ENCODE measurements around the gene TLNRD1. TPM values are rescaled to one million over a fixed set of nuclear protein-coding genes. Genes with fewer than 3 reads are reported as not detected.

TLNRD1 gene
- total RNA-seq, 2 experiments from 2014 or later = 28.6 to 34.2 TPM

DNA sequence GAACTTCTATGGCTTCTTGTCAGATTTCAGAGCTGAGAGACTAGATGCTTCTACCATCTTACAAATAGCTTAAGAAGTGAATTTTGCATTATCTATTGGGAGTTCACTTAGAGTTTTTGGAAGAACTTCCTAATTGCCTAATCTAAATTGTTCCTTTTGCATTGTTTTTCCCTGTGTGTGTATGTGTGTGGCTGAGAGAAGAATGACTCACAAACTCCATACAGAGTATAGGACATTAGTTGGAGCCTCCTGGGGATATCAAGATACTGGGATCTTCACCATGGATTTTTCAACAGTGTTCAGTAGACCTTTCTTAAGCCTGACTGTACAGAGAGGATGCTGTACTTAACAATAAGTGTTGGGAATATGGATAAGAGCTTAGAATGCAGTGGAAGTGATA, 10.9 kb downstream of the TLNRD1 start:
- H3K27ac Mint-ChIP-seq = no peak overlapping the region
- H3K9me3 Mint-ChIP-seq = no peaks in the 10 kb centered on the region
- POLR2A ChIA-PET = no interaction called here
- CTCF ChIA-PET = no interaction called here
- no peak overlapping the region for H3K4me3 Mint-ChIP-seq
- H3K36me3 Mint-ChIP-seq (ENCODE audit: low read depth) = peaks cover 12% of the 10 kb centered on the region
- DNase-seq = no peak
- peaks cover 29% of the 10 kb centered on the region for H3K4me1 Mint-ChIP-seq
- no peaks in the 10 kb centered on the region for H3K27me3 Mint-ChIP-seq

DNA sequence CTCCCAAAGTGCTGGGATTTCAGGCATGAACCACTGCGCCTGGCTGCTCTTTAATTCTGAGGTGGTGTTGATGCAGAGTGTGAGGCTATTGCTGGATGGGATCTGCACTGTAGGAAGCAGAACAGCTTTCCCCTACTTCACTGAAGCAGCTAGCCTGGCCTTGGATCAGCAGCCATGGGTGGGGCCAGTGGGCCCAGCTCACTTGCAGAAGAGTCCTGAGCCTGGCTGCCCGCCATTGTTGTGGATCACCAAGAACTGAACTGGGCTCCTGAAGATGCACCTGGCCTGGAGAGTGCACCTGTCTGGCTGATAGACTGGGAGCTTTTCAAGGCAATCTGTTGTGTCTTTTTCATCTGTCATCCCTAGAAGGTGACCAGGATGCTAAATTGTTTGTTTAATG, 11.9 kb downstream of the TLNRD1 start:
- Mint-ChIP-seq H3K4me1 (peaks cover 21% of the 10 kb centered on the region), H3K27me3 (no peaks in the 10 kb centered on the region), H3K9me3 (no peaks in the 10 kb centered on the region), H3K27ac (no peak overlapping the region), H3K4me3 (no peak overlapping the region), H3K36me3 (ENCODE audit: low read depth) (peaks cover 6% of the 10 kb centered on the region)
- ChIA-PET CTCF (no interaction called here), POLR2A (no interaction called here)
- DNase-seq = no peak

DNA sequence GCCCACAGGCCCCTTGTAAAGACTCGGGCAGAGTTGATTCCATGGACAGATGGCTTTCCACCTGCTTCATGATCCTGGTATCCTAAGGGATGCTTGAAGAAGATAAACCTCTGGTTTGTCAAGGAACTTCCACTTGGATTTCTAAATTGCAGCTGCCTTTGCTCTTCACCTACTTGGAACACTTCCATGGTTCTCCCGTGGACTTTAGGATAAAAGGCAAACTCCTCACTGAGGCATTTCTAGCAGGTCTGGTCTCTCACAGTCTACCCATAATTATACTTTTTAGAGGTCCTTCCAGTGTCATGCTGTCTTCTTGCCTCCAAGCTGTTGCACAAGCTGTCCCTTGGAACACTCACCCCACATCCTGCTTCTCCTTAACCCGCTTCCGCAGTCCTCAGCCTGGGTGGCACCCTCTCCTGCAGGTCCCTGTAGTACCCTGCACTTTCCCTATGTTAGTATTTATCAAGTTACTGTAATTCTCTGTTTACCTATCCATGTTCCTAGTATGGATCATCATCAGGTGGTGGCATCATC, 12.7 kb downstream of the TLNRD1 start:
- no peak overlapping the region for H3K4me3 Mint-ChIP-seq
- no peaks in the 10 kb centered on the region for H3K27me3 Mint-ChIP-seq
- peaks cover 13% of the 10 kb centered on the region for H3K4me1 Mint-ChIP-seq
- ChIA-PET POLR2A (no interaction called here), CTCF (interaction anchor here (0.6 kb wide), 1 partner anchor 1157 kb away, joined by 3 read pairs; no protein-coding TSS in a partner anchor)
- no peak overlapping the region for H3K27ac Mint-ChIP-seq
- H3K9me3 Mint-ChIP-seq = no peaks in the 10 kb centered on the region
- H3K36me3 Mint-ChIP-seq (ENCODE audit: low read depth) = peaks cover 6% of the 10 kb centered on the region
- DNase-seq = no peak

DNA sequence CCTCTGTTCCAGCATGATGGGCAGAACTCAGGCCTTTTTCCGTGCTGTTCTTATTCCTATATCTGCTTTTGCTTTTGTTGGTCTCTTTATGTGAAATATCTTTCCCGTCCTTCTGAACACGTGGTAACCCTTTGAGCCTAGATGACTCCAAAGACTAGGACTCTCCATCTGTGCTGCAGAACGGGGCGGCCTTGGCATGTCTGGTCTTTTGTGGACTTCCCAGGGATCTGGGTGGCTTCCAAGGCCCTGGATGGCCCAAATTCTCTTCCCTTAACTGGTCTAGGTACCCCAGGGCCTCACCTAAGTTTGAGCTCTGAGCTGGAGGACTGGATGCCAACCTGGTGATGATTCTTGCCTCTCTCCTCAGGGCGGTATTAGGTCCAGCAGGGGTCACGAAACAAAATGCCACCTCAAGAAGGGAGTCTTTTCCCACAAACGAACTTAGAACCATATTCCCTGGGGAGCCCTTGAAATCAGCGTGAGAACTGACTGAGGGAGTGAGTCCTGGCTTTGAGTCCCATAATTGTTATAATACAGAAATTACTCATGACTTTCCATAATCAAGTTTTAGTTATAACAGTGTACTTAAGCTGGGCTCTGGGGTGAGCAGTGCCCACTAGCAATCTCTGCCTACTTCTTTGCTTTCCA, 13.8 kb downstream of the TLNRD1 start:
- H3K9me3 Mint-ChIP-seq = no peaks in the 10 kb centered on the region
- H3K4me3 Mint-ChIP-seq = no peak overlapping the region
- ChIA-PET CTCF (interaction anchor here (0.6 to 1.3 kb wide), 3 partner anchors 9 to 92 kb away, joined by 3 to 4 read pairs (median 4); no protein-coding TSS in a partner anchor), POLR2A (interaction anchor here (0.7 kb wide), 1 partner anchor 543 kb away, joined by 4 read pairs; no protein-coding TSS in a partner anchor)
- peaks cover 6% of the 10 kb centered on the region for H3K36me3 Mint-ChIP-seq (ENCODE audit: low read depth)
- no peak overlapping the region for H3K27ac Mint-ChIP-seq
- H3K27me3 Mint-ChIP-seq = no peaks in the 10 kb centered on the region
- peaks cover 6% of the 10 kb centered on the region for H3K4me1 Mint-ChIP-seq
- no peak for DNase-seq

DNA sequence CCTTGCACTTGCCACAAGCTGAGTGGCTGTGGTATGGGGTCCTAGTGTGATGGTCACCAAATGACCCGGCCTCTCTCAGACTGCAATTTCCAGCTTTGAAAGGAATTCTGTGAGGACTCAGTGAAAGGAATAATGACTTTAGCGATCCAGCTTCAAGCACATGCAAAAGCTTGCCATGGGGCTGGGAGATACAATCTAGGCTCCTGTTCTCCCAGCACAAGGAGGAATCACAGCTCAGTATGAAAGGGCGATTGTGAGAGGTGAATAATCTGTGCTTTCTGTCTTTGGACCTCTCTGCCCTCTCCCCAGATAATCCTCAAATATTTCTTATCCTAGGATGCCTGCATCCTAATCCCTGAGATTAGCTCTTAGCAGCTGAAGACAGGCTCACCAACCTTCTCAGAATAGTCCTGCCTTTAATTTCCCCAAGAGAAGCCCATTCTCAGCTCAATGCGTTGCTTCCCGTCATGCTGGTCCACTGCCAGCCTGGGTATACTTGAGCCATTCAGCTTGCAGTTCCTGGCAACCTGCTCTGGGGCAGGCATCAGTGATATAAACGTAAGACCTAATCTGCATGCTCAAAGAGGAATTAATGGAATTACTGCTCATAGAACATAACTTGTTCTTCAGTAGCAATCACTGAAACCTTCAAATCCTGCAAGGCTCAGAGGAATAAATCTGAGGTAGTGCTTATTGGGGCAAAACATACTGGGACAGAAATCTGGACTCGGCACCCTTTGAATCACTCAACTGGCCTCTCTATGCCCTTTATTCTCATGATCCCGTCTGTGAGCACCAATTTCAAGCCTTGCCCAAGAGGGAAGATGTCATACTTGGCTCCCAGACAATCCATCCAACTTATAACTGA, 15.1 kb downstream of the TLNRD1 start:
- CTCF ChIA-PET = interaction anchor here (1.3 kb wide), 1 partner anchor 8 kb away, joined by 4 read pairs; no protein-coding TSS in a partner anchor
- Mint-ChIP-seq H3K36me3 (ENCODE audit: low read depth) (no peaks in the 10 kb centered on the region), H3K27ac (no peak overlapping the region), H3K9me3 (no peaks in the 10 kb centered on the region), H3K4me3 (no peak overlapping the region), H3K4me1 (no peaks in the 10 kb centered on the region), H3K27me3 (no peaks in the 10 kb centered on the region)
- POLR2A ChIA-PET = no interaction called here
- DNase-seq = no peak

DNA sequence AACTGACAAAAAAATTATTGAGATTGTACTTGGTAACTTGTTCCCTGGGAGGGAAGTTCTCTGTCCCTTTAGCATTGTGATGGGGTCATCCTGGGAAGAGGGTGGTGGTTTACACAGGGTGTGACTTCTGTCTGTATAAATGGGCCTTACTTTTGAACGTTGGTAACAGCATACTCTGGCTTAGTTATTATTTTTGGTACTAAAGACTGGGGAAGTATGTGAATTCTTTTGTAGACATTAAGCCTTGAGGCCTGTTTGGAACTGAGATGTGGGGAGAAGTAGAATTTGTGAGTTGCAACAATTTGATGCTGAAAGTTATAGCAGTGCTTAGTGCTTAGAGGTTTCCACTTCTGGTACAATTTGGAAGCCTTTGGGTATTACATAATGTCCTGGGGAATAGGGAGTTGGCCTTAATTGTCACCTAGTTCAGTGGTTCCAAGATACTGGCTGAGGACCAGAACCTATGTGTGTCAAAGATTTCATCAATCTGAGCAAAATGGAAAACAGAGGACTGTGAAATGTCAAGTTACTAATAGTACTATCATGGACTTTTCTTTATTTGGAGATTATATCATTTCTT, 15.9 kb downstream of the TLNRD1 start:
- no peaks in the 10 kb centered on the region for H3K4me1 Mint-ChIP-seq
- no peak for DNase-seq
- ChIA-PET CTCF (no interaction called here), POLR2A (no interaction called here)
- H3K4me3 Mint-ChIP-seq = no peak overlapping the region
- no peaks in the 10 kb centered on the region for H3K9me3 Mint-ChIP-seq
- H3K36me3 Mint-ChIP-seq (ENCODE audit: low read depth) = peaks cover 1% of the 10 kb centered on the region
- H3K27ac Mint-ChIP-seq = no peak overlapping the region
- H3K27me3 Mint-ChIP-seq = no peaks in the 10 kb centered on the region

DNA sequence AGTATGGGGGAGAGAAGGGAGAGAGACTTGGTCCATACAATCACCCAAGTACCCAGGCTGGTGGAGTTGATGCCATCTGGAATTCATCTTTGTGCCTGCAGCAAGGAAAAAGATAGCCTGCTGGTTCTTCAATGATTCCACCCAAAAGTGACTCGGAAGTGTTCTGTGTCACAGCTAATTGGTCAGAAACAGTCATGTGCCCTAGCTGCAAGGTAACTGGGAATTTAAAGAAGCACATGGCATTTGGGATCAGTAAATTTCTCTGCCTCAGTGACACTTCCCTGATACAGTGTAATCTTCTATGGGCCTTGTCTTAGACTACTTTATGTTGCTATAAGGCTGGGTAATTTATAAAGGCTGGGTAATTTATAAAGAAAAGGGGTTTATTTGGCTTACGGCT, 17.5 kb downstream of the TLNRD1 start:
- peaks cover 1% of the 10 kb centered on the region for H3K36me3 Mint-ChIP-seq (ENCODE audit: low read depth)
- POLR2A ChIA-PET = no interaction called here

DNA sequence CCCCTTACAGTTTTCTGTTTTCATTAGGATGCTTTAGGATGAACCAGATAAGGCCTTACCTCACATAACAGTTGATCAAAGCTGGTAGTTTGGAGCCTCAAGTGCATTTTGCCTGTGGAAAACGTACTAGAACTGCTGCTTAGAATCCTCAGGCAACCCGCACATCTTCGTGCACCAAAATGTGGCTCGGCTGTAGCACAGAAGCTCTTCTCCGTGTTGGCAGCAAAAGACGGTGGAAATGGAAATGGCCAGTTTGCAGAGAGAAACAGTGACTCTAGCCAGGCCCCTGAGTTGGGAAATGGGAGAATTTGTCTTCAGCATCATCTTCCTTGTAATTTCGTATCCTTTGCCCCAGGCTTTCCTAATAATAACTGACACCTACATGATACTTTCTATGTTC, 20.6 kb downstream of the TLNRD1 start:
- POLR2A ChIA-PET = no interaction called here
- peaks cover 1% of the 10 kb centered on the region for H3K36me3 Mint-ChIP-seq (ENCODE audit: low read depth)
- CTCF ChIA-PET = interaction anchor here (0.9 kb wide), 1 partner anchor 21 kb away, joined by 3 read pairs; the partner anchor contains the start of gene TLNRD1

More for the DNA sequence above, 17.5 kb downstream of the TLNRD1 start:
- DNase-seq = no peak
- H3K9me3 Mint-ChIP-seq = no peaks in the 10 kb centered on the region
- CTCF ChIA-PET = interaction anchor here (1.0 to 1.1 kb wide), 2 partner anchors 16 to 20 kb away, joined by 3 to 4 read pairs; no protein-coding TSS in a partner anchor
- no peak overlapping the region for H3K27ac Mint-ChIP-seq
- no peaks in the 10 kb centered on the region for H3K27me3 Mint-ChIP-seq
- H3K4me1 Mint-ChIP-seq = peaks cover 1% of the 10 kb centered on the region
- no peak overlapping the region for H3K4me3 Mint-ChIP-seq

DNA sequence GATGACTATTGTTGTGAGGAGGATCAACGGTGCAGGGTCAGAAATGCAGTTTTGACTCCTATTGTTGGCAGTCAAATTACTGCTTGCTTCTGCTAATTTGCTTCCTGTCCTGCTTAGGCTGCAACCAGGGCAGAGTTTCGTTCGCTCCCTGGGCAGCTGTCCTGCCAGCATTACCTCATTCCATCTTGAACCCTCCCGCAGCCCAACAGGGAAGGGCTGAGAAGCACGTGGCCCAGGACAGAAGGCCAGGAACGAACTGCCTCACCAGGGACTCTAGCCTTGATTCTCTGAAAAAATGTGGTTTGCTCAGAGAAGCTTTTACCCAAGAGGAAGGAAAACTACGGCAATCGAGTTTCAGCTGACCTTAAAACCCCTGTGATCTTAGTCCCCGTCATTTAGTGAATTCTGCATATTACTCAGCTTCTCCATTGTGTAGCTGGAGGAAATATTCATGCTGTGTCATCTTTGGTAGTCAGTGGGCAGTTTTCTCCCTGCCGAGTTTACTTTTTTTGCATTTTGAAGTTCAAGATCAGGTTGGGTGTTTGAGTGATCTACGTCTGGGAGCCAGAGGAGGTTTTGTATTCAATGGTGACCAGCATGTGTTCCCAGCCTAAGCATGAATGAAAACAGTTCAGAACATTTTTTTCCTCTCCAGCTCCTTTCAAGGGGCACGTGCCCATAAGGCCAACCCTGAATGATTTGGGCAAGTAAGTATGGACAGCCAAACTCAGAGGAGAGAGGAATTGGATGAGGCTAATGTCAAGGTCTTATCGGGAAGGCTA, 23.0 kb downstream of the TLNRD1 start:
- DNase-seq = no peak
- Mint-ChIP-seq H3K27ac (peak overlapping the region; percentile 41), H3K4me1 (peaks cover 23% of the 10 kb centered on the region), H3K36me3 (ENCODE audit: low read depth) (peaks cover 1% of the 10 kb centered on the region), H3K4me3 (no peak overlapping the region), H3K9me3 (no peaks in the 10 kb centered on the region), H3K27me3 (no peaks in the 10 kb centered on the region)
- ChIA-PET CTCF (interaction anchor here (0.6 to 1.6 kb wide), 7 partner anchors 9 to 243 kb away, joined by 3 to 5 read pairs (median 3); no protein-coding TSS in a partner anchor), POLR2A (no interaction called here)

More for the DNA sequence above, 20.6 kb downstream of the TLNRD1 start:
- DNase-seq = no peak
- H3K27ac Mint-ChIP-seq = no peak overlapping the region
- H3K4me1 Mint-ChIP-seq = peaks cover 21% of the 10 kb centered on the region
- no peaks in the 10 kb centered on the region for H3K27me3 Mint-ChIP-seq
- no peaks in the 10 kb centered on the region for H3K9me3 Mint-ChIP-seq
- no peak overlapping the region for H3K4me3 Mint-ChIP-seq

DNA sequence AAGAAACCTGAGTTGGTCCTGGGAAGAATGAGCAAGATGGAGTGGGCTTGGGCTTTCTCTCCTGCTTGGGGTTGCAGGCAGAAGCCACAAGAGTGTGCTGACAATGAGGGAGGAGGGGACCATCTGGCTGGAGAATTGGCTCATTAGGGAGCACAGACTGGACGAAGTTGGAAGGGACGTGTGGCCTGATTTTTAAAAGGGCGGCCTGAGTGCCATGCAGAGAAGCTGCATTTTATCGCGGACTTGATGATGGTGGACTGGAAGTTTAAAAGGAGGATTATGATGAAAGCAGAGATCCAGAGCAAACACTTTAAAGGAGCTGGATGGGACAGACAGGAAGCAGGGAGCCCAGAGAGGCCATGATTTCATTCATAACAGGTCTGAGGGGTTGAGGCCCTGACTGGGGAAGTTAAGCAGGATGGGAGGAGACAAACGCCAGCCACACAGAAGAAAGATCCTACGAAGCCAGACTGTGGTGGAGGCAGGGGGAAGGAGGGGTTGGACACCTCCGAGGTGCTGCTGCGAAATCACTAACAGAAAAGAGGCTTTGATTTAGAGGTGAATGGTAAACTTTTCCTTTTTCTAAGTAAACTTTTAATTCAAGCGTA, 23.6 kb downstream of the TLNRD1 start:
- ChIA-PET CTCF (interaction anchor here (0.7 to 1.6 kb wide), 6 partner anchors 9 to 242 kb away, joined by 3 to 5 read pairs (median 4); no protein-coding TSS in a partner anchor), POLR2A (no interaction called here)
- no peak for DNase-seq
- Mint-ChIP-seq H3K4me1 (peaks cover 23% of the 10 kb centered on the region), H3K36me3 (ENCODE audit: low read depth) (peaks cover 1% of the 10 kb centered on the region), H3K27ac (no peak overlapping the region), H3K27me3 (no peaks in the 10 kb centered on the region), H3K9me3 (no peaks in the 10 kb centered on the region), H3K4me3 (no peak overlapping the region)

DNA sequence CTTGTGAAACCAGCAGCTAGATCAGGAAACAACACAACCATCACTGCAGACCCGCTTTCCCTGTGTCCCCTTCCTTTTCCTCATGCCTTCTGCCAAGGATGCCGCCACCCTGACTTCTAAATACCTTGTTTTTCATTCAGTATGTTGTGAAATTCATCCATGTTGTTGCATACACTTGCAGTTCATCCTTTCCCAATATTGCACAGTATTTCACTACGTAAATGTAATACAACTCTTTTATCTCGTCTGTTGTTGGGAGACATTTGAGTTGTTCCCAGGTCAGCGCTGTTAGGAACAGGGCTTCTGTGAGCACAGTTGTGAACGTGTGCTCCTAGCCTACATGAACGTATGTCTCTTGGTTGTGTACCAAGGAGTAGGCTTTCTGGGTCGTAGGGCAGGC, 24.2 kb downstream of the TLNRD1 start:
- no peaks in the 10 kb centered on the region for H3K27me3 Mint-ChIP-seq
- DNase-seq = no peak
- H3K27ac Mint-ChIP-seq = no peak overlapping the region
- ChIA-PET CTCF (interaction anchor here (1.0 to 1.7 kb wide), 4 partner anchors 10 to 242 kb away, joined by 3 to 5 read pairs (median 4); no protein-coding TSS in a partner anchor), POLR2A (no interaction called here)
- H3K9me3 Mint-ChIP-seq = peaks cover 5% of the 10 kb centered on the region
- peaks cover 4% of the 10 kb centered on the region for H3K36me3 Mint-ChIP-seq (ENCODE audit: low read depth)
- H3K4me1 Mint-ChIP-seq = peaks cover 27% of the 10 kb centered on the region
- no peak overlapping the region for H3K4me3 Mint-ChIP-seq

Measured in activated CD4-positive, alpha-beta T cell treated with anti-CD3 and anti-CD28 coated beads, Interleukin-2, amount 10 ng/mL, durations not matched to agents 7 days and 5 days (primary cell).